ENCODE results near the gene TRIM71.
"Not testable (repeated sequence)": the region's sequence is repeated elsewhere in the genome, so short reads cannot be mapped to it uniquely, and the experiment has no call there.

The TRIM71 gene

DNA sequence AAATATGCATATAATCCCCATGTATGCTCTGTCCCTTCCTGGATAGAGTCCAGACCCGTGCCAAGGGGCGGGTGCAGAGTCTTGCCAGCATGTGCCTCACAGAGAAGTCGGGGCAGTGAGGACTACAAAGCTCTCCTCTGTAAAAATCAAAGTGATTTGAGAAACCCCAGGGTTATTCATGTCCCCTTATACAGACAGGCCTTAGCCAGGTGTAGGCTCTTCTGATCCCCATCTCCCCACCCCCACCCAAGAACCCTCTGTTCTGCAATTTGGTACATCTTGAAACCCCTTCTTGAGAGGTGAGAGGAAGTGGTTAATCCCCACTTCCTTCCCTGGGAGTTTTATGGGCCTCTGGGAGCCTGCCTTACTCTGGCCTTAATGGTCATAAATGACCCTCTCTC, 24.7 kb downstream of the TRIM71 start:
- no peak for DNase-seq

- no peak for DNase-seq
These were observed 25.2 kb downstream of the TRIM71 start for GRCh38 chr3:32842987-32843386.

GRCh38 chr3:32843510-32844321, 25.9 kb downstream of the TRIM71 start:
- peak in 1 of 56 donors; percentile 10 for DNase-seq

GRCh38 chr3:32844322-32844654, 26.5 kb downstream of the TRIM71 start:
- DNase-seq: no peak

GRCh38 chr3:32844914-32845313, 27.1 kb downstream of the TRIM71 start:
- no peak for DNase-seq

DNA sequence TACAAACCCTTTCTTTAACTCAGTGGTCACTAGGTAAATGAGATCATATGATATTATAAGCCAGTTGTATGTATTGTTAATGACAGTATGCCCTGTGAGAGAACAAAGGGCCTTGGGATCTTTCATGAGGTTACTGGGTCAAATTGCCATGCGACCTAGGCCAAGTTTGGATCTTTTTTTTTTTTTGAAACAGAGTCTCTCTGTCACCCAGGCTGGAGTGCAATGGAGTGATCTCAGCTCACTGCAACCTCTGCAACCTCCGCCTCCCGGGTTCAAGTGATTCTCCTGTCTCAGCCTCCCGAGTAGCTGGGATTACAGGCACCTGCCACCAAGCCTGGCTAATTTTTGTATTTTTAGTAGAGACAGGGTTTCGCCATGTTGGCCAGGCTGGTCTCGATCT, 27.7 kb downstream of the TRIM71 start:
- not testable (repeated sequence) for DNase-seq

- not testable (repeated sequence) for DNase-seq
These were observed 29.2 kb downstream of the TRIM71 start for GRCh38 chr3:32847045-32847444.

- DNase-seq: no peak
These were observed 29.7 kb downstream of the TRIM71 start for GRCh38 chr3:32847528-32847927.

DNA sequence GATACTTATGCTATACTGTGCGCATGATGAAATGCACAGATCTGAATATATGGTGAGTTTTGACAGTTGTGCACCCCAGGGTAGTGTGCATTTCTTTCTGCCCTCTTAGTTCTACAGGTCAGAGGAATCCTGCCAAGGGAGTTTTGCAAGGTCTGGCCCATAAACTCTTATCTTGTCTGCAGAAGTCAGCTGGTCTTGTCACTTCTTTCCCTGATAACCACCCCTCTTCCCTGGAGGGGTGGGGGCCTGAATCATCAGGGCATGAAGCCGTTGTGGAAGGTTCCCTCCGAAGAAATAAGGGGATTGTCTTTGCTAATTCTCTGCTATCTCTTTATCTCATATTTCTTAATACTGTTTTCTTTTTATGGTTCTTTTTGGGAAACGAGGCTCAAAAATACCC, 30.4 kb downstream of the TRIM71 start:
- DNase-seq: no peak

- DNase-seq: no peak
These were observed 31.2 kb downstream of the TRIM71 start for GRCh38 chr3:32849046-32849445.

GRCh38 chr3:32850226-32850625, 32.4 kb downstream of the TRIM71 start:
- no peak for DNase-seq

DNA sequence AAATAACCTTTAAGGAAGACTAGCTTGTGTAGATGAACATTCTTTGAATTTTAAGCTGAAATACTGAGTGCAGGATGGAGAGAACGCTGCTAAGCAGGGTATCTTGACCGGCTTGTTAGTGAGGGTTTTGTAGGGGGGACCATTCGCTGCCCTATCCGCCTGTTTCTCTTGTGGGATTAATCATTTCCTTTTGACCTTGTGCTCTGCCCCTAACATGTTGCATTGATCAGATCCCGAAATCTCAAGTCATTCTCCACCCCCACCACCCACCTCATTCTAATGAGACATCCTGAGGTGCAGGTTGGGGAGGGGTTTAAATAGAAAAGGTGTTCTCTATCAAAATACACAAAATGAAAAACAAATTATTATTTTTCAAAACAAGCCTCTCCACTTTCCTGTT, 32.8 kb downstream of the TRIM71 start:
- peak in 3 of 56 donors; percentile 3 to 8 (median 6) for DNase-seq

GRCh38 chr3:32852146-32852545, 34.3 kb downstream of the TRIM71 start:
- no peak for DNase-seq

GRCh38 chr3:32855350-32855953, 37.7 kb downstream of the TRIM71 start:
- no peak for DNase-seq

- DNase-seq: no peak
These were observed 38.6 kb downstream of the TRIM71 start for GRCh38 chr3:32856355-32856889.

DNA sequence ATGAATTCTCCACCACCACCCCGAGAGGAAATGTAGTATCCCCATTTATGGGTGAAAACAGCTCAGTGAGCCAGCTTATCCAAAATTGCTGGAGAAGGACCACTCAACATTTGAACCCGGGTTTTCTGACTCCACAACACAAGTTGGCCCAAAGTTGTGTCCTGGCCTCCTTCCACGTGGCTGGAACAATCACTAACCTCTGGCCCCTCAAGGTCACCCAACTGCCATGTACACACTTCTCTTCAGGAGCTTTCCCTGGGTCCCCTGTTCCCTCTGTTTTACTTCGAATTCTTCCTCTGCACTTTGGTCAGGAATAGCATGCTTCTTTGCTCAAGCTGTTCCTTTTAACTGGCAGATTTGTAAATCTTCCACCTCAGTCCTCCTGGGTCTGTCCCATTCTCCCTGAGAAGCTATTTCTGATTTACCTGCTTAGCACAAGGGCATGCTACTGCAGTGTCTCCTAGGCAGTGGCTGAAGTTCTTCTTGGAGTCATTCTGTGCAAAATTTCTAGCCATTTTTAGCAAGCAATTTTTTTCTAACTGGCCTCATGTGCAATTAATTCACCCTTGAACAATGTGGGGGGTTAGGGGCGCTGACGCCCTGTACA, 39.2 kb downstream of the TRIM71 start:
- no peak for DNase-seq

DNA sequence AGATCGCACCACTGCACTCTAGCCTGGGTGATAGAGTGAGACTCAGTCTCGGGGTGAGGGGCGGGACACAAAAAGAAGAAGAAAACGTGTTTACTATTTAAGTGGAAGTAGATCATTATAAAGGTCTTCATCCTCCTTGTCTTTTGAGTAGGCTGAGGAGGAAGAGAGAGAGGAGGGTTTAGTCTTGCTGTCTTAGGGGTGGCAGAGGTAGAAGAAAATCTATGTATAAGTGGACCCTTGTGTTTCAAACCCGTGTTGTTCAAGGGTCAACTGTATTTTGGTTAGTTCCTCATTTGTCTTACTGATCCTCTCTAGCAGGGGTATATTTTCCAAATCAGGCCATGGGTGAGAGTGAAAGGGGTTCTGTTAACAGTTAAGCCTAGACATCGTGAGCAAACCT, 40.1 kb downstream of the TRIM71 start:
- DNase-seq: no peak

DNA sequence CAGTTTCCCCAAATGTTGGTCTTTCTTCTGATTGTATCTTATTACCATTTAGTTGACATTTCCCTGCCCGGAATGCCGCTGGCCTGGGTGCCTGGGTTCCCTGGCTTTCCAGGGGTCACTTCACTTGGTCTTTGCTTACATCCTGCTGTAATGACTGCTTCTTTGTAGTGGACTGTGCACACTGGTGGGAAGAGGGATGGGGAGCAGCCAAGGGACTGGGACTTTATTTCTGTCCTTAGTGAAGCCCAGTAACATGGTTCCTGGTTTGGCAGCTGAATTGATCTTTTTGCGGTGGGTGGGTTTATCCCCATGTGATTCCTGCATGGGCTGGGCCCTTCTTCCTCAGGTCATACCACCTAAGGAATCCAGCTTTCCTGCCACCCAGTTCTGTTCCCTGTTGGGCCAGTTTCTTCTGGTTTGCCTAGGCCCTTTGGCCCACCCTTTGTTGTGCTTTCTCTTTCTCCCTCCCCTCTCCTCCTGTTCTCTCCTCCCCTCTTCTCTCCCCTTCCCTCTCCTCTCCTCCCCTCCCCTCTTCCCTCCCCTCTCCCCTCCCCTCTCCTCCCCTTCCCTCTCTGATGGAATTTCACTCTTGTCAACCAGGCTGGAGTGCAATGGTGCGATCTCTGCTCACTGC, 41.9 kb downstream of the TRIM71 start:
- DNase-seq: no peak

- DNase-seq: no peak
These were observed 42.7 kb downstream of the TRIM71 start for GRCh38 chr3:32860499-32860898.

DNA sequence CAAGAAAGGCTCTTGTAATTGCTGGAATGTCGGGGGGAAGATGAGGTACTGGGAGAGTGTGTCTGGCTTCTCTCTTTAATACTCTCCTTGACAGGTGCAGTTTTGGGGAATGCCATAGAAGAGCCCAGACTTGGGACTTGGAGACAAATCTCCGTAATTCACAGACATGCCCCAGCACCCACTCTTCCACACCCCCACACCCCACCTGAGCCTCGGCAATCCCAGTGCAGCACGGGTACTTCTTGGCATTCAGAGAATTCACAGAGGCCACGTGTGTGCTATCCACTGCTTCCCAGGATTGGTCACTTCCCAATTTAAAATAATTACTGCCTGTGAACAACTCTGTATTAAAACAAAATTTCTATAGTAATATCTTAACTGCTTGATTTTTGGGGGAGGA, 43.9 kb downstream of the TRIM71 start:
- peak in 2 of 56 donors; percentile 6 to 18 for DNase-seq

DNA sequence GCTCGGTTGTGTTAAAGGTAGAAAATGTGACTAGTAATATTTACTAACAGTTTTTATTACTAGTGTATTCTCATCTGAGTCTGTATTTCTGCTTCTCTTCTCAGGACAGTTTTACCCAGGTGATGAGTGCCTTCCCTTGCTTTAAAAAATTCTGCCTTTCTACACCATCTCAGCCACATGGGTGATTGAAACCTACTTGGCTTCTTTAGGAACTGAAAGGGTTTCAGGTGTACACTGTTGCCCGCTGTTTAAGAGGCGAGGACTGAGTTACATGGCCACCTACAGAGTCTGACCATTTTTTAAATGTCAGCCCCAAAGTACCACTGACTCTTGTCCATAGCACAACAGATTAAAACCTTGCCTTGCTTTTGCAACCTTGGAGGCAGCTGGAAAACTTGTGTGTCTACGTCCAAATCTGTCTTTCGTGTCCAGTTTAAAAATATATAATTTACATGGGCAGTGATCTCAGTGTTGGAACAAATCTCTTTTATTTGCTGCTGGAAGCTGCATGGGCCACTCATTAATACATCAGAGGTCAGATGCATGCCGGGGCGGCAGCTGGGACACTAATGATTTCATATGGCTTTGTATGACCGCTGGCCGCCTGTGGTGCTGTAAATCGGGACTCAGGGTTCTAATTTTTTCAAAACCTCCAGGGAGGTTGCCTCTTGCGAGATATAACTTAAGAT, 44.6 kb downstream of the TRIM71 start:
- DNase-seq: no peak
